Measurements from ENCODE around the gene ULBP3. TPM values are rescaled to one million over a fixed set of nuclear protein-coding genes. Genes with fewer than 3 reads are reported as not detected.

The ULBP3 gene
- total and polyA plus RNA-seq, 2 donors (not counting 1 experiment from before 2014, with no cell fraction given), result 10.2 to 18.8 TPM

- Histone ChIP-seq H3K9me3 (ENCODE audit: control insufficient read depth, insufficient read depth, low read depth, low read length) (no peaks in the 10 kb centered on the region), H3K36me3 (ENCODE audit: control insufficient read depth, insufficient read depth, low read length) (no peaks in the 10 kb centered on the region), H3K4me3 (replicated peaks in 1 of 4; ENCODE audit: control extremely low read depth in 1 of 4, insufficient read depth in 1 of 4, low read depth in 3 of 4, low read length in 4 of 4) (no peak overlapping the region), H3K4me2 (ENCODE audit: extremely low read depth, insufficient read depth, low read length) (no peak overlapping the region), H3K27me3 (ENCODE audit: control insufficient read depth, insufficient read depth, low read length) (peaks cover 29% of the 10 kb centered on the region), H4K20me1 (ENCODE audit: control insufficient read depth, extremely low read depth, insufficient read depth, low read length) (no peaks in the 10 kb centered on the region), H3K4me1 (ENCODE audit: control insufficient read depth, extremely low read depth, insufficient read depth, low read length) (no peaks in the 10 kb centered on the region), H2AFZ (ENCODE audit: low read length) (no peak overlapping the region), H3K9ac (ENCODE audit: insufficient read depth, low read length) (no peak overlapping the region), H3K27ac (ENCODE audit: insufficient read depth, low read length) (no peak overlapping the region), H3K79me2 (ENCODE audit: control insufficient read depth, insufficient read depth, low read length) (no peaks in the 10 kb centered on the region)
- no peak for TF ChIP-seq EZH2 (IDR thresholded peaks at IDR 0.05; ENCODE audit: low read length, missing control alignments)
- no peak for DNase-seq (ENCODE audit: low read depth in 2 of 2)
Observed at GRCh38 chr6:150028799-150029198, 40.1 kb downstream of the ULBP3 start.

DNA sequence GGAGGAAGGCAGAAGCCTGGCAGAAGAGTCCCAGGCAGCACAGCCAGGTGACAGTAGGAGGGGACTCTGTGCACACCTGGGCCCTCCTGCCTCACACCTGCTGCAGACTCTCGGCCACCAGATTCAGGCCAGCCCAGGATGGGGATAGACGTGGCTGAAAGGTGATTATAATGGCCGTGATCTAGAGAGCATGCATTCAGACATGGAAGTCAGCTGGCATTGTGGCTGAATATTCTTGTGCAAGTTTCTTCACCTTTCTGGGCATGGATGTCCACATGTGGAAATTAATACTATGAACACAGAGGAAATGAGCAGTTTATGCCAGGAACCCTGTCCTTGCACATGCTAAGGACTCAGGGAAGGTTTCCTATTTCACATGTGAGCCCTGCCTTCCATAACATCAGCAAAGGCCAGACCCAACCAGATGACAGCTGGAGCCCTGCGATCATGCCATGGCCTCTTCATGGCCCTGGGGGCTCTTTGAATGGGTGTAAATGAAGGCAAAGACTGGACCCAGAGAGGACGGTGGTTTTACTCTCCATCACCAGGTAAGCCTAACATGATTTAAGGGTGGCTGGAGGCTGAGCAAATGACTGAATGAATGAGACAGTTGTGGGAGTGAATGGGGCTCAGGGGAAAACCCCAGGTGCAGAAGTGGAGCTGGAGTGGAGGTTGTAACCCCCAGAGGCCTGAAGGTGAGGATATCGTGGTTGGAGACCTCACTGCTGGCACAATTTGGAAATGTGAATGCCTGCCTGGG lies 40.9 kb downstream of the ULBP3 start:
- H3K4me1 ChIP-seq (ENCODE audit: control insufficient read depth, extremely low read depth, insufficient read depth, low read length), result no peaks in the 10 kb centered on the region

DNA sequence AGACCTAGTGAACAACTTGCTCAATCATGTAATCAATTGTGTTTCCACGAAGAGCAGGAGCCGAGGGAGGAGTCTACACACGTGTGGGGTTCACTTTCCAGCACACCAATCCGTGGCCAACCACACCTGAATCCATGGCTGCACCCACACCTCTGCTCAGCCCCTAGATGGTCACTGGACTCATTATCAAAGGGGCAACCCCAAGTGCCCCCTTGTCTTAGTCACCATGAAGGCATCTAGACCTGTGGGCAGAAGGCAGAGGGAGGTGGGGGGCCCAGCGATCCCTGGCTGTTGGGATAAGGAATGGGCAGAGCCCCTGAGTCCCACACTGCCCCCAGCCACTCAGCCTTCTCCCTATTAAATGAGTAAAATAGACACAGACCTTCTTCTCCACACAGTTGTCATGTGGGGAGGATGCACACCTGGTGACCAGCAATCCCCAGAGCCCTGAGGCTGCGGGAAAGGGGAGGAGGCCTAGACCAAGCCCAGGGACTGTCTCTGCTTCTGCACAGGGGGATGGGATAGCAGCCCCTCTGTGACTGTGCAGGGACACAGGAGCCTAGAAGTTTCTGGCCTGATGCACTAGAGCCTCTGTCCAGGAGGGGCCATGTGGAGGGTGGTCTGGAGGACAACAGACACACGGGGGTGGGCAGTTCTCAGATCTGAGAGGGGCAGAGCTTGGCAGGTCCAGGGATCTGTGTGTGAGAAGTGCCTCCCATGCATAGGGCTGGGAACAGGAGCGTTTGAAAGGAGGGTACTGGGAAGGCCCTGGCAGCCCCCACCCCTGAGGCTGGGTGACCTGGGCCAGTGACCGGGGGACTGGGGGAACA lies 41.7 kb downstream of the ULBP3 start:
- Histone ChIP-seq H3K9ac (ENCODE audit: insufficient read depth, low read length) (no peak overlapping the region), H3K4me3 (replicated peaks in 1 of 4; ENCODE audit: control extremely low read depth in 1 of 4, insufficient read depth in 1 of 4, low read depth in 3 of 4, low read length in 4 of 4) (no peak overlapping the region), H3K4me1 (ENCODE audit: control insufficient read depth, extremely low read depth, insufficient read depth, low read length) (no peaks in the 10 kb centered on the region), H3K27me3 (ENCODE audit: control insufficient read depth, insufficient read depth, low read length) (peaks cover 25% of the 10 kb centered on the region), H4K20me1 (ENCODE audit: control insufficient read depth, extremely low read depth, insufficient read depth, low read length) (no peaks in the 10 kb centered on the region), H3K79me2 (ENCODE audit: control insufficient read depth, insufficient read depth, low read length) (no peaks in the 10 kb centered on the region), H3K27ac (ENCODE audit: insufficient read depth, low read length) (no peak overlapping the region), H2AFZ (ENCODE audit: low read length) (no peak overlapping the region), H3K36me3 (ENCODE audit: control insufficient read depth, insufficient read depth, low read length) (no peaks in the 10 kb centered on the region), H3K4me2 (ENCODE audit: extremely low read depth, insufficient read depth, low read length) (no peak overlapping the region), H3K9me3 (ENCODE audit: control insufficient read depth, insufficient read depth, low read depth, low read length) (no peaks in the 10 kb centered on the region)
- TF ChIP-seq CTCF (conservative IDR thresholded peaks at IDR 0.05 in 1 of 2, IDR thresholded peaks at IDR 0.05 in 1 of 2; ENCODE audit: low read depth in 1 of 2, low read length in 2 of 2) (no peak), EZH2 (IDR thresholded peaks at IDR 0.05; ENCODE audit: low read length, missing control alignments) (no peak)
- no peak for DNase-seq (ENCODE audit: low read depth in 2 of 2)

More for the DNA sequence above, 40.9 kb downstream of the ULBP3 start:
- H4K20me1 ChIP-seq (ENCODE audit: control insufficient read depth, extremely low read depth, insufficient read depth, low read length), result no peaks in the 10 kb centered on the region
- H2AFZ ChIP-seq (ENCODE audit: low read length), result no peak overlapping the region
- H3K79me2 ChIP-seq (ENCODE audit: control insufficient read depth, insufficient read depth, low read length), result no peaks in the 10 kb centered on the region
- DNase-seq (ENCODE audit: low read depth in 2 of 2), result no peak
- H3K4me3 ChIP-seq (replicated peaks in 1 of 4; ENCODE audit: control extremely low read depth in 1 of 4, insufficient read depth in 1 of 4, low read depth in 3 of 4, low read length in 4 of 4), result no peak overlapping the region
- H3K27ac ChIP-seq (ENCODE audit: insufficient read depth, low read length), result no peak overlapping the region
- H3K27me3 ChIP-seq (ENCODE audit: control insufficient read depth, insufficient read depth, low read length), result peaks cover 26% of the 10 kb centered on the region
- H3K9me3 ChIP-seq (ENCODE audit: control insufficient read depth, insufficient read depth, low read depth, low read length), result no peaks in the 10 kb centered on the region
- no peak for TF ChIP-seq EZH2 (IDR thresholded peaks at IDR 0.05; ENCODE audit: low read length, missing control alignments)
- TF ChIP-seq CTCF (conservative IDR thresholded peaks at IDR 0.05 in 1 of 2, IDR thresholded peaks at IDR 0.05 in 1 of 2; ENCODE audit: low read depth in 1 of 2, low read length in 2 of 2), result no peak
- H3K36me3 ChIP-seq (ENCODE audit: control insufficient read depth, insufficient read depth, low read length), result no peaks in the 10 kb centered on the region
- H3K9ac ChIP-seq (ENCODE audit: insufficient read depth, low read length), result no peak overlapping the region
- H3K4me2 ChIP-seq (ENCODE audit: extremely low read depth, insufficient read depth, low read length), result no peak overlapping the region
